HG02981 (cell line): Measurements from ENCODE around the gene RAD21L1.
A peak's percentile ranks its signal among the peaks of the same experiment; 100 is the strongest.

Source experiments
- ATAC-seq: cut with Tn5 transposase; IDR thresholded peaks from one replicate; pipeline ENCODE4 v1.9.1; 2021; ENCODE audit warnings: mild to moderate bottlenecking, moderate library complexity; ENCODE audit not compliant: unreplicated experiment

The RAD21L1 gene

GRCh38 chr20:1225783-1226654, at the start of gene RAD21L1:
TSS of gene RAD21L1 (plus strand) at chr20:1226044. CDS start at chr20:1228454, 2,410 bp downstream.
- peak; percentile 41 for ATAC-seq

- no peak for ATAC-seq
Observed at GRCh38 chr20:1177680-1178079, 48.2 kb upstream of the RAD21L1 start.

- no peak for ATAC-seq
Observed at GRCh38 chr20:1178103-1178502, 47.7 kb upstream of the RAD21L1 start.

GRCh38 chr20:1178623-1179022, 47.2 kb upstream of the RAD21L1 start:
- no peak for ATAC-seq

- no peak for ATAC-seq
Observed at GRCh38 chr20:1180949-1181348, 44.9 kb upstream of the RAD21L1 start.

GRCh38 chr20:1182106-1182505, 43.7 kb upstream of the RAD21L1 start:
- ATAC-seq: no peak

GRCh38 chr20:1183153-1183552, 42.7 kb upstream of the RAD21L1 start:
- no peak for ATAC-seq

GRCh38 chr20:1184260-1184637, 41.6 kb upstream of the RAD21L1 start:
- ATAC-seq: no peak

GRCh38 chr20:1184638-1185315, 41.1 kb upstream of the RAD21L1 start, which contains the start of gene TMEM74B:
TSS of gene TMEM74B (minus strand) at chr20:1184981. CDS start at chr20:1183801, 1,180 bp downstream.
- no peak for ATAC-seq

GRCh38 chr20:1185316-1185741, 40.5 kb upstream of the RAD21L1 start:
- ATAC-seq: no peak

- no peak for ATAC-seq
Observed at GRCh38 chr20:1185790-1186334, 40.0 kb upstream of the RAD21L1 start.

GRCh38 chr20:1186367-1186991, 39.4 kb upstream of the RAD21L1 start:
- no peak for ATAC-seq

GRCh38 chr20:1187605-1188171, 38.2 kb upstream of the RAD21L1 start:
- no peak for ATAC-seq

GRCh38 chr20:1188347-1188746, 37.5 kb upstream of the RAD21L1 start:
- no peak for ATAC-seq

GRCh38 chr20:1189827-1190226, 36.0 kb upstream of the RAD21L1 start:
- no peak for ATAC-seq

GRCh38 chr20:1190847-1191246, 35.0 kb upstream of the RAD21L1 start:
- no peak for ATAC-seq

- no peak for ATAC-seq
Observed at GRCh38 chr20:1191299-1191698, 34.5 kb upstream of the RAD21L1 start.

GRCh38 chr20:1195226-1195625, 30.6 kb upstream of the RAD21L1 start:
- no peak for ATAC-seq

- no peak for ATAC-seq
Observed at GRCh38 chr20:1196634-1197033, 29.2 kb upstream of the RAD21L1 start.

- ATAC-seq: no peak
Observed at GRCh38 chr20:1197801-1198200, 28.0 kb upstream of the RAD21L1 start.

GRCh38 chr20:1198751-1199150, 27.1 kb upstream of the RAD21L1 start:
- ATAC-seq: no peak
